OCI-LY7 (cell line): ENCODE data around the gene PTCH2. TPM values are rescaled to one million over a fixed set of nuclear protein-coding genes. Genes with fewer than 3 reads are reported as not detected.

ENCODE experiments used
- BruUV-seq: library from RNA; stranded (reverse); fragments of 400-500 nt; replicated peaks from 2 replicates; lab custom pipeline; 2021; lab: Mats Ljungman, UMichigan
- CTCF ChIA-PET: fragments of 300-600 bp; sonication (Branson Sonifier 250); formaldehyde crosslinking; loops from one replicate; lab custom pipeline; 2022; ENCODE audit warnings: antibody characterized with exemption; ENCODE audit not compliant: unreplicated experiment; lab: Charles Lee
- POLR2A ChIA-PET: fragments of 300-600 bp; sonication (Branson Sonifier 250); formaldehyde crosslinking; loops from one replicate; lab custom pipeline; 2022; ENCODE audit warnings: antibody characterized with exemption; lab: Charles Lee
- DNase-seq: peaks from one replicate; pipeline ENCODE4 v3.0.0-alpha.2; 2015; ENCODE audit warnings: low spot score
- H2AFZ ChIP-seq: fragments of 200-600 bp; sonication (generic), shearing (Covaris generic); 2 replicates; pipeline ENCODE4 v1.6.1; 2014; ENCODE audit warnings: mild to moderate bottlenecking, antibody characterized with exemption, low read length, moderate library complexity
- H3K27ac ChIP-seq: fragments of 200-600 bp; sonication (generic); 2 replicates; pipeline ENCODE4 v1.5.1; 2014; ENCODE audit warnings: mixed run types, low read depth, mild to moderate bottlenecking, moderate library complexity, low read length, inconsistent platforms; ENCODE audit not compliant: poor library complexity, severe bottlenecking
- H3K36me3 ChIP-seq: fragments of 200-600 bp; sonication (generic); 2 replicates; pipeline ENCODE4 v1.6.1; 2014; ENCODE audit warnings: mild to moderate bottlenecking, antibody characterized with exemption, low read length, moderate library complexity, mixed read lengths; ENCODE audit not compliant: insufficient read depth
- H3K4me1 ChIP-seq: fragments of 200-600 bp; sonication (generic); 2 replicates; pipeline ENCODE4 v1.5.1; 2014; ENCODE audit warnings: mild to moderate bottlenecking, low read length; ENCODE audit not compliant: insufficient read depth, poor library complexity, severe bottlenecking
- H3K4me2 ChIP-seq: fragments of 200-600 bp; sonication (generic); 2 replicates; pipeline ENCODE4 v1.6.1; 2014; ENCODE audit warnings: mild to moderate bottlenecking, low read length
- H3K4me3 ChIP-seq: fragments of 200-600 bp; sonication (generic); 2 replicates; pipeline ENCODE4 v1.5.1; 2014; ENCODE audit warnings: mild to moderate bottlenecking, low read depth, low read length; ENCODE audit not compliant: poor library complexity, severe bottlenecking
- H3K79me2 ChIP-seq: fragments of 200-600 bp; sonication (generic); 2 replicates; pipeline ENCODE4 v1.6.1; 2016; ENCODE audit warnings: low read depth, mild to moderate bottlenecking, low read length, moderate library complexity, mixed read lengths; ENCODE audit not compliant: insufficient read depth
- H3K9me2 ChIP-seq: fragments of 200-600 bp; sonication (generic); 2 replicates; pipeline ENCODE4 v1.6.1; 2016; ENCODE audit warnings: mild to moderate bottlenecking, low read length, mixed read lengths; ENCODE audit not compliant: insufficient read depth
- H3K9me3 ChIP-seq: fragments of 200-600 bp; sonication (generic); 2 replicates; pipeline ENCODE4 v1.6.1; 2014; ENCODE audit warnings: mild to moderate bottlenecking, mixed run types, low read length, mixed read lengths
- H4K20me1 ChIP-seq: fragments of 200-600 bp; sonication (generic); 2 replicates; pipeline ENCODE4 v1.6.1; 2014; ENCODE audit warnings: mild to moderate bottlenecking, antibody characterized with exemption, low read length, moderate library complexity, mixed read lengths; ENCODE audit not compliant: insufficient read depth
- EZH2phosphoT487 ChIP-seq: fragments of 200-600 bp; sonication (generic); IDR thresholded peaks from 2 replicates; pipeline ENCODE4 v1.6.1; 2018; ENCODE audit warnings: low read depth, borderline replicate concordance, mild to moderate bottlenecking, mixed run types, antibody characterized with exemption, low read length, moderate library complexity, mixed read lengths
- intact Hi-C: fragments of 100-400 bp; cut with micrococcal nuclease; formaldehyde crosslinking; loops from one replicate; pipeline ENCODE4 v1.10.0; 2022; ENCODE audit not compliant: unreplicated experiment
- total RNA-seq, 2 experiments: library from RNA; depleted of rRNA in 1 of 2; stranded (reverse); fragments of >200 nt in 1 of 2; shearing (Covaris generic) in 1 of 2; gene quantifications; 2 replicates each; pipeline ENCODE4 v1.2.3, GENCODE V29; 2014 to 2022
- TF ChIP-seq, protein P1 (sequence below): fragments of 200-600 bp; sonication (generic); conservative IDR thresholded peaks from 2 replicates; pipeline ENCODE4 v1.5.1; 2014; ENCODE audit warnings: mild to moderate bottlenecking, antibody characterized with exemption, low read length, moderate library complexity, mixed read lengths

PTCH2 gene
- total RNA-seq, 2 experiments from 2014 or later = 0.60 to 1.0 TPM

GRCh38 chr1:44862829-44863401 is 19.9 kb upstream of the PTCH2 start:
- no peaks in the 10 kb centered on the region for H4K20me1 ChIP-seq
- BruUV-seq = no TSS peak
- no peak overlapping the region for H3K4me3 ChIP-seq
- no peak for DNase-seq
- ChIA-PET POLR2A (no interaction called here), CTCF (no interaction called here)
- H3K27ac ChIP-seq = no peak overlapping the region
- no peaks in the 10 kb centered on the region for H3K79me2 ChIP-seq
- no peaks in the 10 kb centered on the region for H3K9me2 ChIP-seq
- intact Hi-C loops = no loop called here
- H3K4me2 ChIP-seq = no peak overlapping the region
- H3K36me3 ChIP-seq = peaks cover 13% of the 10 kb centered on the region
- H3K4me1 ChIP-seq = peaks cover 10% of the 10 kb centered on the region
- no peak overlapping the region for H2AFZ ChIP-seq
- H3K9me3 ChIP-seq = no peaks in the 10 kb centered on the region
- TF ChIP-seq, protein P1, sequence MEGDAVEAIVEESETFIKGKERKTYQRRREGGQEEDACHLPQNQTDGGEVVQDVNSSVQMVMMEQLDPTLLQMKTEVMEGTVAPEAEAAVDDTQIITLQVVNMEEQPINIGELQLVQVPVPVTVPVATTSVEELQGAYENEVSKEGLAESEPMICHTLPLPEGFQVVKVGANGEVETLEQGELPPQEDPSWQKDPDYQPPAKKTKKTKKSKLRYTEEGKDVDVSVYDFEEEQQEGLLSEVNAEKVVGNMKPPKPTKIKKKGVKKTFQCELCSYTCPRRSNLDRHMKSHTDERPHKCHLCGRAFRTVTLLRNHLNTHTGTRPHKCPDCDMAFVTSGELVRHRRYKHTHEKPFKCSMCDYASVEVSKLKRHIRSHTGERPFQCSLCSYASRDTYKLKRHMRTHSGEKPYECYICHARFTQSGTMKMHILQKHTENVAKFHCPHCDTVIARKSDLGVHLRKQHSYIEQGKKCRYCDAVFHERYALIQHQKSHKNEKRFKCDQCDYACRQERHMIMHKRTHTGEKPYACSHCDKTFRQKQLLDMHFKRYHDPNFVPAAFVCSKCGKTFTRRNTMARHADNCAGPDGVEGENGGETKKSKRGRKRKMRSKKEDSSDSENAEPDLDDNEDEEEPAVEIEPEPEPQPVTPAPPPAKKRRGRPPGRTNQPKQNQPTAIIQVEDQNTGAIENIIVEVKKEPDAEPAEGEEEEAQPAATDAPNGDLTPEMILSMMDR = no peak
- no peak for TF ChIP-seq EZH2phosphoT487

DNA sequence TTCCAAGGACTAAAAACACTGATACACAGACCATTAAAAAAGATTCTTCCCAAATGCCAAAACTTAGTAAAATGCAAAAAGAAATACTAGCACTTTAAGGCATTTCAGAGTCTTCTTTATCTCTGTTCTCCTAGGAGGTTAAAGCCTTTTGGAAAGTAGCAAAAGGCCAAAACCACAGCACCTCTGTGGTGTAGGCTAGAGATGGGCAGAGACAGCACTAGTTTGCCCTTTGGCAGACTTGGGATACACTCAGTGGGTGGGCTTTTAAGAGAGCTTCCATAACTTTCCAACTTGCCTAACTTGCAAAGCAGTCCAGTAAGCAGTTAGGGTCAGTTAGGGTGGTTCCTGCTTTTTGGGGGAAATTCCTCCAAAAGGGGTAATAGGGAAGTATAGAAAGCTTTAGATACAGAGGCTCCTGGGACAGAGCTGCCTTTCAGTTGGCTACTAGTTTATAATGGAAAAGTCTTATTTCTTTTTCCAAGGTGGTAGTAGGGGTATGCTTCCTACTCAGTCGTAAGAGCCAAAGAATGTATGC is 17.9 kb upstream of the PTCH2 start:
- ChIA-PET POLR2A (interaction anchor here (0.6 to 1.0 kb wide), 3 partner anchors 24 to 1012 kb away, joined by 3 read pairs; no protein-coding TSS in a partner anchor), CTCF (interaction anchor here (0.6 kb wide), 1 partner anchor 1788 kb away, joined by 3 read pairs; no protein-coding TSS in a partner anchor)
- no peak overlapping the region for H3K27ac ChIP-seq

More for the DNA sequence above, 17.9 kb upstream of the PTCH2 start:
- Histone ChIP-seq H3K4me1 (peaks cover 10% of the 10 kb centered on the region), H3K4me3 (no peak overlapping the region), H3K9me2 (no peaks in the 10 kb centered on the region), H4K20me1 (no peaks in the 10 kb centered on the region), H3K9me3 (no peaks in the 10 kb centered on the region), H3K36me3 (peaks cover 14% of the 10 kb centered on the region), H3K4me2 (no peak overlapping the region), H2AFZ (no peak overlapping the region), H3K79me2 (no peaks in the 10 kb centered on the region)
- no peak for TF ChIP-seq EZH2phosphoT487
- TF ChIP-seq, protein P1 = no peak
- DNase-seq = no peak
- BruUV-seq = no TSS peak
- intact Hi-C loops = no loop called here
